ENCODE results near the gene SYNPO2. TPM values are rescaled to one million over a fixed set of nuclear protein-coding genes. Genes with fewer than 3 reads are reported as not detected.
A peak's percentile ranks its signal among the peaks of the same experiment; 100 is the strongest.

Gene SYNPO2
- total RNA-seq, 1 experiment from 2014 or later = 0.61 TPM

- Mint-ChIP-seq H3K36me3 (ENCODE audit: insufficient read depth, unreplicated experiment) (no peaks in the 10 kb centered on the region), H3K27me3 (ENCODE audit: insufficient read depth, unreplicated experiment) (no peaks in the 10 kb centered on the region), H3K9me3 (ENCODE audit: unreplicated experiment) (no peaks in the 10 kb centered on the region), H3K27ac (ENCODE audit: low read depth, unreplicated experiment) (no peak overlapping the region), H3K4me1 (ENCODE audit: insufficient read depth, unreplicated experiment) (peaks cover 8% of the 10 kb centered on the region), H3K4me3 (ENCODE audit: unreplicated experiment) (no peak overlapping the region)
- intact Hi-C loops (cut with micrococcal nuclease) = no loop called here
- TF ChIP-seq, protein P1, sequence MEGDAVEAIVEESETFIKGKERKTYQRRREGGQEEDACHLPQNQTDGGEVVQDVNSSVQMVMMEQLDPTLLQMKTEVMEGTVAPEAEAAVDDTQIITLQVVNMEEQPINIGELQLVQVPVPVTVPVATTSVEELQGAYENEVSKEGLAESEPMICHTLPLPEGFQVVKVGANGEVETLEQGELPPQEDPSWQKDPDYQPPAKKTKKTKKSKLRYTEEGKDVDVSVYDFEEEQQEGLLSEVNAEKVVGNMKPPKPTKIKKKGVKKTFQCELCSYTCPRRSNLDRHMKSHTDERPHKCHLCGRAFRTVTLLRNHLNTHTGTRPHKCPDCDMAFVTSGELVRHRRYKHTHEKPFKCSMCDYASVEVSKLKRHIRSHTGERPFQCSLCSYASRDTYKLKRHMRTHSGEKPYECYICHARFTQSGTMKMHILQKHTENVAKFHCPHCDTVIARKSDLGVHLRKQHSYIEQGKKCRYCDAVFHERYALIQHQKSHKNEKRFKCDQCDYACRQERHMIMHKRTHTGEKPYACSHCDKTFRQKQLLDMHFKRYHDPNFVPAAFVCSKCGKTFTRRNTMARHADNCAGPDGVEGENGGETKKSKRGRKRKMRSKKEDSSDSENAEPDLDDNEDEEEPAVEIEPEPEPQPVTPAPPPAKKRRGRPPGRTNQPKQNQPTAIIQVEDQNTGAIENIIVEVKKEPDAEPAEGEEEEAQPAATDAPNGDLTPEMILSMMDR (IDR thresholded peaks at IDR 0.05; ENCODE audit: unreplicated experiment) = no peak
- CTCF ChIA-PET = interaction anchor here (0.6 to 1.9 kb wide), 13 partner anchors 8 to 729 kb away, joined by 3 to 8 read pairs (median 4); no protein-coding TSS in a partner anchor
- POLR2A ChIA-PET = interaction anchor here (0.7 kb wide), 1 partner anchor 83 kb away, joined by 3 read pairs; no protein-coding TSS in a partner anchor
- DNase-seq (ENCODE audit: unreplicated experiment) = peak; percentile 42
- BruUV-seq (replicated peaks) = no TSS peak
Measured at GRCh38 chr4:118954246-118954645, 65.6 kb downstream of the SYNPO2 start.

- no peaks in the 10 kb centered on the region for H3K27me3 Mint-ChIP-seq (ENCODE audit: insufficient read depth, unreplicated experiment)
- no peaks in the 10 kb centered on the region for H3K9me3 Mint-ChIP-seq (ENCODE audit: unreplicated experiment)
- DNase-seq (ENCODE audit: unreplicated experiment) = no peak
- H3K4me3 Mint-ChIP-seq (ENCODE audit: unreplicated experiment) = no peak overlapping the region
- no peaks in the 10 kb centered on the region for H3K36me3 Mint-ChIP-seq (ENCODE audit: insufficient read depth, unreplicated experiment)
- no TSS peak for BruUV-seq (replicated peaks)
- ChIA-PET CTCF (interaction anchor here (0.6 to 1.9 kb wide), 7 partner anchors 11 to 216 kb away, joined by 3 to 6 read pairs (median 4); no protein-coding TSS in a partner anchor), POLR2A (no interaction called here)
- no peak overlapping the region for H3K27ac Mint-ChIP-seq (ENCODE audit: low read depth, unreplicated experiment)
- TF ChIP-seq, protein P1 (IDR thresholded peaks at IDR 0.05; ENCODE audit: unreplicated experiment) = no peak
- intact Hi-C loops (cut with micrococcal nuclease) = no loop called here
- H3K4me1 Mint-ChIP-seq (ENCODE audit: insufficient read depth, unreplicated experiment) = peaks cover 8% of the 10 kb centered on the region
Measured at GRCh38 chr4:118955515-118955914, 66.9 kb downstream of the SYNPO2 start.

- TF ChIP-seq, protein P1 (IDR thresholded peaks at IDR 0.05; ENCODE audit: unreplicated experiment) = no peak
- POLR2A ChIA-PET = no interaction called here
- CTCF ChIA-PET = interaction anchor here (0.7 to 1.2 kb wide), 5 partner anchors 10 to 183 kb away, joined by 3 to 5 read pairs (median 4); no protein-coding TSS in a partner anchor
- H3K4me3 Mint-ChIP-seq (ENCODE audit: unreplicated experiment) = no peak overlapping the region
- H3K4me1 Mint-ChIP-seq (ENCODE audit: insufficient read depth, unreplicated experiment) = peaks cover 8% of the 10 kb centered on the region
- no peak overlapping the region for H3K27ac Mint-ChIP-seq (ENCODE audit: low read depth, unreplicated experiment)
- H3K36me3 Mint-ChIP-seq (ENCODE audit: insufficient read depth, unreplicated experiment) = no peaks in the 10 kb centered on the region
- no peaks in the 10 kb centered on the region for H3K9me3 Mint-ChIP-seq (ENCODE audit: unreplicated experiment)
- intact Hi-C loops (cut with micrococcal nuclease) = no loop called here
- H3K27me3 Mint-ChIP-seq (ENCODE audit: insufficient read depth, unreplicated experiment) = no peaks in the 10 kb centered on the region
- DNase-seq (ENCODE audit: unreplicated experiment) = no peak
- BruUV-seq (replicated peaks) = no TSS peak
Measured at GRCh38 chr4:118957722-118958445, 69.2 kb downstream of the SYNPO2 start.

DNA sequence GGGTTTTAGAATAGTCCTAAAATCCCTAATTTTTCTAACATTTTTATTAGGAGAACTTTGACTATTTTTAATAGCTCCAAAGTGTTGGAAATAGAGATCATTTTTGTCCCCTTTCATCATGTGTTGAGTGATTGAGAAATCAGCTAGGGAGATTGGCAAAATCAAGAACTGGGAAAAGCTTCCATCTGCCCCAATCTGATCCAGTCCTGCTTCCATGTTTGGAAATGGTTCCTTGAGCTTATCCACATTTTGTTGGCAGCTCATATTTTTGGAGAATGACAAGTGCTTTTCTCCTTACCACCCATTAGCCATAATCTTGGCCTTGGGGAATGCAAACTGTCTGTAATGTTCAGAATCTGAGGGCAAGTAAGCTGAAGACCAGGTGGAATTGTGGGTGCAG lies 73.9 kb downstream of the SYNPO2 start:
- no peaks in the 10 kb centered on the region for H3K36me3 Mint-ChIP-seq (ENCODE audit: insufficient read depth, unreplicated experiment)
- no peaks in the 10 kb centered on the region for H3K27me3 Mint-ChIP-seq (ENCODE audit: insufficient read depth, unreplicated experiment)
- TF ChIP-seq, protein P1 (IDR thresholded peaks at IDR 0.05; ENCODE audit: unreplicated experiment) = no peak
- CTCF ChIA-PET = interaction anchor here (0.6 to 1.5 kb wide), 9 partner anchors 9 to 893 kb away, joined by 3 to 7 read pairs (median 3); no protein-coding TSS in a partner anchor
- H3K9me3 Mint-ChIP-seq (ENCODE audit: unreplicated experiment) = no peaks in the 10 kb centered on the region
- intact Hi-C loops (cut with micrococcal nuclease) = loop anchor here (10.0 kb wide), 1 partner anchor 278 kb away; the partner anchor contains the start of gene METTL14
- BruUV-seq (replicated peaks) = no TSS peak
- POLR2A ChIA-PET = interaction anchor here (0.8 kb wide), 1 partner anchor 186 kb away, joined by 3 read pairs; no protein-coding TSS in a partner anchor
- H3K4me1 Mint-ChIP-seq (ENCODE audit: insufficient read depth, unreplicated experiment) = peaks cover 6% of the 10 kb centered on the region
- no peak overlapping the region for H3K4me3 Mint-ChIP-seq (ENCODE audit: unreplicated experiment)
- no peak for DNase-seq (ENCODE audit: unreplicated experiment)
- H3K27ac Mint-ChIP-seq (ENCODE audit: low read depth, unreplicated experiment) = no peak overlapping the region

All from MCF 10A (cell line).